Uterus (tissue), 4 donors: ENCODE measurements around the gene HSPA12A. TPM values are rescaled to one million over a fixed set of nuclear protein-coding genes. Genes with fewer than 3 reads are reported as not detected.

Experiments used
- DNase-seq, 2 donors: peaks; one replicate each; pipeline ENCODE4 v3.0.0-alpha.2; 2019 to 2020
- H3K27ac ChIP-seq, 2 donors: fragments of 200-600 bp; sonication (generic); 1 replicate in 1 of 2; 2 replicates in 1 of 2; pipeline ENCODE4 v1.5.1; 2016 to 2018
- H3K27me3 ChIP-seq, 2 donors: fragments of 200-600 bp; sonication (generic); one replicate each; pipeline ENCODE4 v1.5.1; 2018 to 2019; ENCODE audit warnings: control low read depth in 1 of 2
- H3K36me3 ChIP-seq, 2 donors: fragments of 200-600 bp; sonication (generic); one replicate each; pipeline ENCODE4 v1.5.1; 2019; ENCODE audit warnings: control low read depth in 1 of 2
- H3K4me1 ChIP-seq, 2 donors: fragments of 200-600 bp; sonication (generic); one replicate each; pipeline ENCODE4 v1.5.1; 2018 to 2019; ENCODE audit warnings: control low read depth in 1 of 2
- H3K4me3 ChIP-seq, 2 donors: fragments of 200-600 bp; sonication (generic); 1 replicate in 1 of 2; 2 replicates in 1 of 2; pipeline ENCODE4 v1.5.1; 2018 to 2019; ENCODE audit warnings: mild to moderate bottlenecking in 1 of 2
- H3K9me3 ChIP-seq, 2 donors: fragments of 200-600 bp; sonication (generic); one replicate each; pipeline ENCODE4 v1.5.1; 2019; ENCODE audit warnings: control low read depth in 1 of 2
- POLR2A ChIP-seq, 2 donors: fragments of 450-650 bp; IDR thresholded peaks; one replicate each; pipeline ENCODE4 v1.6.1; 2016; ENCODE audit warnings: antibody characterized with exemption in 2 of 2, mild to moderate bottlenecking in 1 of 2, moderate library complexity in 1 of 2
- intact Hi-C: fragments of 100-400 bp; cut with DNase I; formaldehyde crosslinking; loops from one replicate; pipeline ENCODE4 v1.15.1; 2023; ENCODE audit warnings: low total_unique reads
- total RNA-seq, 4 donors: library from RNA; depleted of rRNA in 3 of 4; stranded (reverse); fragments of >200 nt in 3 of 4; gene quantifications; one replicate each; pipeline versions ENCODE4 v1.1.0 to v1.2.4, GENCODE V29; 2014 to 2023
- TF ChIP-seq, protein P1 (sequence below), 4 experiments: fragments of 200-600 bp in 2 of 4; fragments of 450-650 bp in 2 of 4; sonication (generic) in 2 of 4; IDR thresholded peaks; one replicate each; pipeline ENCODE4 v1.5.1; 2016 to 2019; ENCODE audit warnings: antibody characterized with exemption in 4 of 4, mild to moderate bottlenecking in 2 of 4, moderate library complexity in 1 of 4
- donor health status: DM: yes; HTN: yes; CAD: no.

HSPA12A gene
- total RNA-seq, 4 donors from 2014 or later: 4.9 to 32.0 (median 16.0) TPM

DNA sequence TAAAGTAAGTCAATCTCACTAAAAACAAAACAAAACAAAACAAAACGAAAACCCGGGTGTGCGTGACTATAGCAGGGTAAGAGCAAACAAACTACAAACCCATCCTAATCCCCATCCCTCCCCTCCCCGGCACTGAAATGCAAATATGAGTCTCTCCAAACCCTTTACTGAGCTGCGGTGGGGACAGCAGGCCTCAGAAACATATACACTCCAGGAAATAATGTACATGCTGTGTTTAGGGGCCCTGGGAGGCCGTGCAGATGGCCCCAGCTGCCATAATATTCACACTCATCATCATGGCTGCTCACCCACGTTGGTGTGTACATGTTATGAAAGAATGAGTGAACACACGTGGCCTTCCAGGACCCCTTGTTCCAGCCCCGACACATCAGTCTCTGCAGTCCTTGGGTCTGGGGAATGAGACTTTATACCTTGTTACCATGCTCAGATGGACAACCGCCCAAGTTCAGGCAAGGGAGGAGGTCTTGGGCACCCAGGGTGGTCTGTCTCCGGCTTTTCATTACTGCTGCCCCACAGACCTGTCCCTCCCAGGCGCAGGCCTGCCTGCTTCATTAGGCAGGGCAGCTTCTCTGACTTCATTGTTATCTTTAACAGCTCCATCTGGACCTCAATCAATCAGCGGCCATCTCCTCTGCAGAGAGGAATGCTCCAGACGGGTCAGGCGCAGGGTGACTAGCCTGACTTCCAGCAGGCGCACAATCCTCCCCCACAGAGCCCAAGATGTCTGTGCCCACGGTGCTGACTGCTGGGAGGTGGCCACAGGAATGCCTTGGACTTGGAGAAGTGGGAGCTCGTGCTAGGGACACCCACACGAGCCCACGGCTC lies 20.6 kb downstream of the HSPA12A start:
- no peak for DNase-seq
- H3K9me3 ChIP-seq: no peaks in the 10 kb centered on the region
- no peak overlapping the region for H3K4me3 ChIP-seq
- no peaks in the 10 kb centered on the region for H3K36me3 ChIP-seq
- H3K4me1 ChIP-seq: peaks cover 0 to 6% of the 10 kb centered on the region in 2 donors
- no peaks in the 10 kb centered on the region for H3K27me3 ChIP-seq
- TF ChIP-seq, protein P1, sequence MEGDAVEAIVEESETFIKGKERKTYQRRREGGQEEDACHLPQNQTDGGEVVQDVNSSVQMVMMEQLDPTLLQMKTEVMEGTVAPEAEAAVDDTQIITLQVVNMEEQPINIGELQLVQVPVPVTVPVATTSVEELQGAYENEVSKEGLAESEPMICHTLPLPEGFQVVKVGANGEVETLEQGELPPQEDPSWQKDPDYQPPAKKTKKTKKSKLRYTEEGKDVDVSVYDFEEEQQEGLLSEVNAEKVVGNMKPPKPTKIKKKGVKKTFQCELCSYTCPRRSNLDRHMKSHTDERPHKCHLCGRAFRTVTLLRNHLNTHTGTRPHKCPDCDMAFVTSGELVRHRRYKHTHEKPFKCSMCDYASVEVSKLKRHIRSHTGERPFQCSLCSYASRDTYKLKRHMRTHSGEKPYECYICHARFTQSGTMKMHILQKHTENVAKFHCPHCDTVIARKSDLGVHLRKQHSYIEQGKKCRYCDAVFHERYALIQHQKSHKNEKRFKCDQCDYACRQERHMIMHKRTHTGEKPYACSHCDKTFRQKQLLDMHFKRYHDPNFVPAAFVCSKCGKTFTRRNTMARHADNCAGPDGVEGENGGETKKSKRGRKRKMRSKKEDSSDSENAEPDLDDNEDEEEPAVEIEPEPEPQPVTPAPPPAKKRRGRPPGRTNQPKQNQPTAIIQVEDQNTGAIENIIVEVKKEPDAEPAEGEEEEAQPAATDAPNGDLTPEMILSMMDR (IDR thresholded peaks at IDR 0.05): no peak
- no peak for TF ChIP-seq POLR2A (IDR thresholded peaks at IDR 0.05)
- H3K27ac ChIP-seq: no peak overlapping the region
- intact Hi-C loops: no loop called here

DNA sequence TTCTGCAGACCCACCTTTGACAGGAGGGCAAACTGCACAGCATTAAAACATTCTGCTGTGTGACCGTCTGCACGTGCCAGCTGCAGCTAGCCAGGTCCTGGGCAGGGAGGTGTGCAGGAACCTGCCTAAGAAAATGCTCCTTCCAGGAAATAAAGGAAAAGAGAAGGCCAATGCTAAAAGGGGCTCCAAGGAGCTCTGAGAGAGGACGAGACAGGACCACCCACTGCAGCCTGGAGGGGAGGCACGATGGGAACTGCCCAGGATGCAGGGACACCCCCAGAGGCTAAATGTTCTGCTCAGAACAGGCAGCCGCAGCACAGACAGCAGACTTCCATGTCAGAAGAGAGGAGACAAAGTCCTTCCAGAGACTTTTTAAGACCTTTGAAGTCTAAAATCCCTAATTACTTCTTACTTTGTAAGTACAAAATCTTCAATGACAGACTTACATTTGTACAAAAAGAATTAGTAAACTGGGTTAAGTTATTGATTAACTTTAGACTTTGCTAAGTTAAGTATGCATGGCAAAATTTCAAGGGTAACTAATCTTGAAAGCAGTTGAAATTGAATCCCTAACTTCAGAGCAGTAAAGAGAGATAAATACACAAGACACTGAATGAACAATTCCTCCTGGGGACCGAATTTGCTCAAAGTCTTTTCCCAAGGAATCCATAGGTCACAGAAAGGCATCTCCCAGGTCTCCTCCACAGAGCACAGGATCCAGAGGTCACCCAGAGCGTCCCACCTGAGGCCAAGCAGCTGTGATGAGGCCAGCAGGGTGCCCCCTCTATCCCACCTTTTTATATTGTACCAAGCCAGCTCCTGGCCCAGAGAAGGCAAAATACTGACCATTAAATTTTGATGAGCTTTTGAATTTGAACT lies 21.5 kb downstream of the HSPA12A start:
- no peak overlapping the region for H3K27ac ChIP-seq
- intact Hi-C loops: no loop called here
- peaks cover 0 to 6% of the 10 kb centered on the region in 2 donors for H3K4me1 ChIP-seq
- no peak for DNase-seq
- H3K36me3 ChIP-seq: no peaks in the 10 kb centered on the region
- TF ChIP-seq, protein P1 (IDR thresholded peaks at IDR 0.05): no peak
- no peak for TF ChIP-seq POLR2A (IDR thresholded peaks at IDR 0.05)
- H3K27me3 ChIP-seq: no peaks in the 10 kb centered on the region
- no peaks in the 10 kb centered on the region for H3K9me3 ChIP-seq
- H3K4me3 ChIP-seq: no peak overlapping the region

DNA sequence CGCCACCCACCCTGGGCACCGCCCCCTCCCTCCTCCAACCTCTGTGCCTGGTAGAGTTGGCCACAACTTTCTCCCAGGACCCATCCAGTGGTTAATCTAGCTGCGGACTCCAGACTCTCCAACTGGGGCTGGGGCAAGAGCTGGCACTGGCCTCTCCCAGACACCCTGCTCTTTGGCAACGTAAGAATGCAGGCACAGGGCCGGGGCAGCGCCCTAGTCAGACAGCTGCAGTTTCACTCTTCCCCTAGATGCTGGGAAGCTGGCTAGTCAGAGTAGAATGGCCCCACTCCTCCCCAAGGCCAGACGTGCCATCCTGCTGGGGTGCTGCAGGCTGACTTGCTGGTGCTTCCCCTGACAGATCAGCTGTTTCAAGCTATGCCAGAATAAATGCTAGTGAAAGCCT lies 22.1 kb downstream of the HSPA12A start:
- no peaks in the 10 kb centered on the region for H3K27me3 ChIP-seq
- TF ChIP-seq, protein P1 (IDR thresholded peaks at IDR 0.05): no peak
- TF ChIP-seq POLR2A (IDR thresholded peaks at IDR 0.05): no peak
- H3K36me3 ChIP-seq: no peaks in the 10 kb centered on the region
- H3K4me1 ChIP-seq: peaks cover 0 to 6% of the 10 kb centered on the region in 2 donors
- no peak overlapping the region for H3K4me3 ChIP-seq
- no peak for DNase-seq
- H3K27ac ChIP-seq: no peak overlapping the region
- no peaks in the 10 kb centered on the region for H3K9me3 ChIP-seq
- intact Hi-C loops: no loop called here

DNA sequence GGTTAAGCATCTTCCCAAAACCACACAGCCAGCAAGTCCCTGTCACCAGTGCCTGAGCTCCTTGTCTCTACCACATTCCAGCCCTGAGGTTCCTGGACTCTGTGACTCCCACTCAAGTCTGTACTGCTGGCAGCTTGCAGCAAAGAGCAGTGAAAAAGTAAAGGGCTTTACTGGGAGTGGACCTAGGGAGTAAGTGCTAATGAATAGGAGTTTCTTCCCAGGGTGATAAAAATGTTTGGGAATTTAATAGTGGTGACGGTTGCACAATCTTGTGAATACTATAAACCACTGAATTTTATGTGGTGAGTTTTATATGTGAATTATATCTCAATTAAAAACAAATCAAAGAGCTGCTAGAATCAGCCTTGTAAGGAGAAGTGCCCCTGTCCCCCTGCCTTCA lies 22.6 kb downstream of the HSPA12A start:
- Histone ChIP-seq H3K4me1 (peaks cover 0 to 6% of the 10 kb centered on the region in 2 donors), H3K36me3 (no peaks in the 10 kb centered on the region), H3K4me3 (no peak overlapping the region), H3K27me3 (no peaks in the 10 kb centered on the region), H3K9me3 (no peaks in the 10 kb centered on the region), H3K27ac (no peak overlapping the region)
- TF ChIP-seq, protein P1 (IDR thresholded peaks at IDR 0.05): no peak
- no peak for TF ChIP-seq POLR2A (IDR thresholded peaks at IDR 0.05)
- DNase-seq: no peak
- intact Hi-C loops: no loop called here

DNA sequence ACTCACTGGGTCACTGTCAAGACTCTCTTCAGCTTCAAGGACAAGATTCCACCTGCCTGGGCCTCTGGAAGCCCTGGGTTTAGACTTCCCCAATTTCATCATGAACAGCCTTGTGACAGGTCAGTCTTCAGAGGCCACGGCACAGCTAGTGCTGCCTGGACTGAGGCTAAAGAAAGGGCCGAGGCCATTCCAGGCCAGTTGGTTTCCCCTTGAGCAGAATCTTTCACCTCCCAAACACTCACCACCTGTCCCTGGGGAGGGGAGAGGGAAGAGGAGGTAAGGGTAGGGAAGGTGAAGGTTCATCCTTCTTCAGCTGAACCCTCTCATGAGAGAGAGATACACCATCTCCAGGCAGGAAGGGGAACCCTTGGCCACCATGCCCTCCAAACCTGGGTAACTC lies 24.3 kb downstream of the HSPA12A start:
- intact Hi-C loops: no loop called here
- no peak for TF ChIP-seq POLR2A (IDR thresholded peaks at IDR 0.05)
- TF ChIP-seq, protein P1 (IDR thresholded peaks at IDR 0.05): no peak
- no peaks in the 10 kb centered on the region for H3K36me3 ChIP-seq
- peaks cover 0 to 6% of the 10 kb centered on the region in 2 donors for H3K4me1 ChIP-seq
- H3K27ac ChIP-seq: no peak overlapping the region
- no peak for DNase-seq
- no peaks in the 10 kb centered on the region for H3K27me3 ChIP-seq
- H3K9me3 ChIP-seq: no peaks in the 10 kb centered on the region
- no peak overlapping the region for H3K4me3 ChIP-seq
